H9 (cell line): ENCODE results near the gene SCRG1. TPM values are rescaled to one million over a fixed set of nuclear protein-coding genes. Genes with fewer than 3 reads are reported as not detected.

ENCODE experiments used
- DNase-seq: peaks from one replicate; pipeline ENCODE4 v3.0.0-alpha.2; 2017
- H2AFZ ChIP-seq: one replicate; pipeline ENCODE4 v1.6.1; 2013; ENCODE audit warnings: mild to moderate bottlenecking, low read length, control low read depth, moderate library complexity
- H2AK5ac ChIP-seq: 2 replicates; pipeline ENCODE4 v1.6.1; 2013; ENCODE audit warnings: low read length, control low read depth, mixed read lengths; ENCODE audit not compliant: insufficient read length
- H2BK120ac ChIP-seq: one replicate; pipeline ENCODE4 v1.6.1; 2013; ENCODE audit warnings: low read depth, mild to moderate bottlenecking, low read length, control low read depth, inconsistent platforms; ENCODE audit not compliant: poor library complexity, severe bottlenecking
- H2BK12ac ChIP-seq: 2 replicates; pipeline ENCODE4 v1.6.1; 2013; ENCODE audit warnings: low read length, control low read depth, mixed read lengths, low read depth; ENCODE audit not compliant: insufficient read length
- H2BK15ac ChIP-seq: 2 replicates; pipeline ENCODE4 v1.6.1; 2013; ENCODE audit warnings: low read depth, low read length, control low read depth
- H2BK20ac ChIP-seq: one replicate; pipeline ENCODE4 v1.6.1; 2013; ENCODE audit warnings: low read depth, mild to moderate bottlenecking, low read length, control low read depth, inconsistent platforms; ENCODE audit not compliant: poor library complexity, severe bottlenecking
- H2BK5ac ChIP-seq: 2 replicates; pipeline ENCODE4 v1.6.1; 2013; ENCODE audit warnings: low read length, control low read depth, mixed read lengths; ENCODE audit not compliant: insufficient read length
- H3K14ac ChIP-seq: 2 replicates; pipeline ENCODE4 v1.6.1; 2013; ENCODE audit warnings: low read length, control low read depth; ENCODE audit not compliant: insufficient read depth
- H3K18ac ChIP-seq: 2 replicates; pipeline ENCODE4 v1.6.1; 2013; ENCODE audit warnings: low read depth, mild to moderate bottlenecking, mixed read lengths, low read length, control low read depth; ENCODE audit not compliant: insufficient read length
- H3K23ac ChIP-seq: 2 replicates; pipeline ENCODE4 v1.6.1; 2013; ENCODE audit warnings: low read length, control low read depth, mixed read lengths, low read depth; ENCODE audit not compliant: insufficient read length
- H3K23me2 ChIP-seq: 2 replicates; pipeline ENCODE4 v1.6.1; 2013; ENCODE audit warnings: low read depth, mild to moderate bottlenecking, mixed read lengths, low read length, control low read depth; ENCODE audit not compliant: insufficient read length, poor library complexity, severe bottlenecking
- H3K27ac ChIP-seq: 2 replicates; pipeline ENCODE4 v1.5.1; 2013; ENCODE audit warnings: low read length, control low read depth, mixed read lengths, low read depth; ENCODE audit not compliant: insufficient read length
- H3K27me3 ChIP-seq: 2 replicates; pipeline ENCODE4 v1.6.1; 2013; ENCODE audit warnings: low read length, control low read depth, inconsistent platforms; ENCODE audit not compliant: insufficient read depth
- H3K4ac ChIP-seq: 2 replicates; pipeline ENCODE4 v1.6.1; 2013; ENCODE audit warnings: low read depth, mild to moderate bottlenecking, control low read depth, inconsistent platforms, low read length, moderate library complexity
- H3K4me1 ChIP-seq: 2 replicates; pipeline ENCODE4 v1.6.1; 2013; ENCODE audit warnings: low read length, control low read depth, inconsistent platforms; ENCODE audit not compliant: insufficient read depth
- H3K4me2 ChIP-seq: 2 replicates; pipeline ENCODE4 v1.6.1; 2013; ENCODE audit warnings: low read length, control low read depth, mixed read lengths; ENCODE audit not compliant: insufficient read length, insufficient read depth
- H3K56ac ChIP-seq: 2 replicates; pipeline ENCODE4 v1.6.1; 2013; ENCODE audit warnings: low read depth, mild to moderate bottlenecking, mixed read lengths, low read length, control low read depth; ENCODE audit not compliant: insufficient read length
- H3K79me1 ChIP-seq: 2 replicates; pipeline ENCODE4 v1.6.1; 2013; ENCODE audit warnings: low read depth, mild to moderate bottlenecking, moderate library complexity, low read length, control low read depth, inconsistent platforms; ENCODE audit not compliant: insufficient read depth, poor library complexity, severe bottlenecking
- H3K79me2 ChIP-seq: 2 replicates; pipeline ENCODE4 v1.6.1; 2013; ENCODE audit warnings: low read length, control low read depth, inconsistent platforms; ENCODE audit not compliant: insufficient read depth
- H3K9ac ChIP-seq: 2 replicates; pipeline ENCODE4 v1.6.1; 2013; ENCODE audit warnings: low read length, control low read depth, mixed read lengths; ENCODE audit not compliant: insufficient read length; ENCODE audit errors: extremely low read depth
- H3K9me3 ChIP-seq: one replicate; pipeline ENCODE4 v1.6.1; 2013; ENCODE audit warnings: low read depth, low read length, inconsistent platforms; ENCODE audit not compliant: control insufficient read depth
- H3T11ph ChIP-seq: one replicate; pipeline ENCODE4 v1.6.1; 2013; ENCODE audit warnings: mild to moderate bottlenecking, low read length, control low read depth, inconsistent platforms
- H4K20me1 ChIP-seq: one replicate; pipeline ENCODE4 v1.6.1; 2013; ENCODE audit not compliant: control insufficient read depth, insufficient read length, insufficient read depth
- H4K5ac ChIP-seq: 2 replicates; pipeline ENCODE4 v1.6.1; 2013; ENCODE audit warnings: low read depth, mild to moderate bottlenecking, mixed read lengths, low read length, control low read depth; ENCODE audit not compliant: insufficient read length
- H4K8ac ChIP-seq: replicated peaks from 2 replicates; pipeline ENCODE4 v1.6.1; 2013; ENCODE audit warnings: low read length, control low read depth, mixed read lengths, low read depth; ENCODE audit not compliant: insufficient read length
- H4K91ac ChIP-seq: 2 replicates; pipeline ENCODE4 v1.6.1; 2013; ENCODE audit warnings: low read depth, mild to moderate bottlenecking, moderate library complexity, mixed read lengths, low read length, control low read depth; ENCODE audit not compliant: insufficient read length
- H3K27ac Mint-ChIP-seq, 3 experiments: 2 replicates in 2 of 3; 3 replicates in 1 of 3; pipeline ENCODE4 v1.8.0; 2020 to 2021; ENCODE audit warnings: mixed read lengths in 3 of 3, mild to moderate bottlenecking in 1 of 3, moderate library complexity in 1 of 3
- H3K27me3 Mint-ChIP-seq: 2 replicates; pipeline ENCODE4 v1.8.0; 2021; ENCODE audit warnings: low read depth, mild to moderate bottlenecking, moderate library complexity, mixed read lengths
- H3K36me3 Mint-ChIP-seq, 3 experiments: 2 replicates in 2 of 3; 3 replicates in 1 of 3; pipeline ENCODE4 v1.8.0; 2020 to 2021; ENCODE audit warnings: low read depth in 3 of 3, mixed read lengths in 3 of 3; ENCODE audit not compliant: insufficient read depth in 1 of 3
- H3K4me1 Mint-ChIP-seq, 2 experiments: 2 replicates each; pipeline ENCODE4 v1.8.0; 2020; ENCODE audit warnings: mixed read lengths in 2 of 2
- H3K4me3 Mint-ChIP-seq, 2 experiments: 2 replicates in 1 of 2; 3 replicates in 1 of 2; pipeline ENCODE4 v1.8.0; 2020 to 2021; ENCODE audit warnings: mild to moderate bottlenecking in 2 of 2, mixed read lengths in 2 of 2, moderate library complexity in 1 of 2
- H3K9me3 Mint-ChIP-seq, 2 experiments: 2 replicates in 1 of 2; 3 replicates in 1 of 2; pipeline ENCODE4 v1.8.0; 2020; ENCODE audit warnings: mild to moderate bottlenecking in 2 of 2, mixed read lengths in 2 of 2, moderate library complexity in 1 of 2
- CTCF ChIP-seq: fragments of 200-600 bp; sonication (generic); conservative IDR thresholded peaks from 3 replicates; pipeline ENCODE4 v1.8.0; 2021; ENCODE audit warnings: antibody characterized with exemption, mild to moderate bottlenecking
- WGBS: extraction: QIAGEN DNeasy Blood & Tissue Kit; methylation state at CpG from one replicate; pipeline ENCODE4 v1.1.7; 2013; ENCODE audit warnings: missing lambda C conversion rate, low lambda C conversion rate, mixed read lengths; ENCODE audit not compliant: insufficient read length; ENCODE audit errors: extremely low coverage; 5-methylcytosine and 5-hydroxymethylcytosine counted together
- total RNA-seq: library from RNA; stranded (reverse); gene quantifications from 2 replicates; pipeline ENCODE4 v1.2.1, GENCODE V29; 2021

SCRG1 gene
- total RNA-seq, 1 experiment from 2014 or later = not detected

- Histone ChIP-seq H3K27ac (no peak overlapping the region), H4K20me1 (no peaks in the 10 kb centered on the region), H2BK120ac (no peak overlapping the region), H3K4ac (no peak overlapping the region), H3K18ac (no peak overlapping the region), H3K79me2 (no peaks in the 10 kb centered on the region), H3K4me2 (no peak overlapping the region), H2BK20ac (no peak overlapping the region), H2AK5ac (no peak overlapping the region), H3K4me1 (no peaks in the 10 kb centered on the region), H4K5ac (no peak overlapping the region), H3K23ac (no peak overlapping the region), H3T11ph (no peak overlapping the region), H3K23me2 (no peaks in the 10 kb centered on the region), H2BK5ac (no peak overlapping the region), H3K56ac (no peak overlapping the region), H2AFZ (no peak overlapping the region), H3K27me3 (no peaks in the 10 kb centered on the region), H3K9ac (no peak overlapping the region), H3K79me1 (no peaks in the 10 kb centered on the region), H2BK15ac (no peak overlapping the region), H2BK12ac (no peak overlapping the region), H3K9me3 (no peaks in the 10 kb centered on the region), H4K91ac (no peak overlapping the region), H4K8ac (no peak overlapping the region), H3K14ac (no peak overlapping the region)
- Mint-ChIP-seq H3K9me3 (no peaks in the 10 kb centered on the region), H3K36me3 (no peaks in the 10 kb centered on the region; a peak in 2 of 7 replicates), H3K27ac (no peak overlapping the region), H3K27me3 (no peaks in the 10 kb centered on the region), H3K4me1 (peaks cover 18 to 24% of the 10 kb centered on the region in 2 experiments), H3K4me3 (no peak overlapping the region)
- no peak for DNase-seq
- TF ChIP-seq CTCF = no peak
- WGBS = no CpG with 5 or more reads among the region's 4 CpGs
Observed at GRCh38 chr4:173382349-173382748, 16.6 kb downstream of the SCRG1 start.
